K562 (cell line): ENCODE results near the gene PRICKLE4.

ENCODE experiments used
- CEBPB ChIP-seq: fragments of 450-650 bp; IDR thresholded peaks from 2 replicates; pipeline ENCODE4 v1.6.1; 2016; ENCODE audit warnings: missing genetic modification characterization, missing compliant biosample characterization
- CTCF ChIP-seq, 3 experiments: IDR thresholded peaks in 2 of 3; conservative IDR thresholded peaks in 1 of 3; 2 replicates each; pipeline ENCODE4 v1.5.1; 2011 to 2012; ENCODE audit warnings: low read length in 3 of 3, mild to moderate bottlenecking in 3 of 3, control low read depth in 2 of 3, improper control_type of control experiment in 1 of 3, inconsistent platforms in 1 of 3, low read depth in 1 of 3, mixed read lengths in 1 of 3, moderate library complexity in 1 of 3; ENCODE audit not compliant: insufficient read depth in 2 of 3
- EZH2 ChIP-seq: IDR thresholded peaks from 2 replicates; pipeline ENCODE4 v1.6.1; 2012; ENCODE audit warnings: low read depth, mild to moderate bottlenecking, inconsistent platforms, low read length, borderline replicate concordance
- GABPA ChIP-seq: fragments of 200-800 bp; sonication (Bioruptor generic); conservative IDR thresholded peaks from 2 replicates; pipeline ENCODE4 v1.6.1; 2016; ENCODE audit warnings: low read depth, missing genetic modification characterization, missing compliant biosample characterization
- JUND ChIP-seq, 2 experiments: IDR thresholded peaks; 2 replicates in 1 of 2; 3 replicates in 1 of 2; pipeline ENCODE4 v1.6.1; 2011; ENCODE audit warnings: borderline replicate concordance in 2 of 2, low read depth in 2 of 2, low read length in 2 of 2, improper control_type of control experiment in 1 of 2, missing biosample characterization in 1 of 2, missing genetic modification characterization in 1 of 2, missing genetic modification reagents in 1 of 2
- NEUROD1 ChIP-seq: fragments of 150-350 bp; IDR thresholded peaks from 2 replicates; pipeline ENCODE4 v1.6.1; 2014; ENCODE audit warnings: borderline replicate concordance, low read length, low read depth; ENCODE audit not compliant: partially characterized antibody
- NR0B1 ChIP-seq: fragments of 450-650 bp; IDR thresholded peaks from one replicate; pipeline ENCODE4 v1.6.1; 2018; ENCODE audit warnings: mild to moderate bottlenecking, moderate library complexity; ENCODE audit not compliant: partially characterized antibody
- SMARCC2 ChIP-seq: fragments of 450-650 bp; IDR thresholded peaks from 2 replicates; pipeline ENCODE4 v1.6.1; 2017; ENCODE audit warnings: antibody characterized with exemption, moderate library complexity, mild to moderate bottlenecking, low read depth
- STAT5B ChIP-seq: fragments of 250-450 bp; sonication (Bioruptor Pico); IDR thresholded peaks from 2 replicates; pipeline ENCODE4 v1.8.0; 2021; ENCODE audit warnings: mild to moderate bottlenecking, inconsistent platforms
- STAT6 ChIP-seq: sonication (generic); formaldehyde crosslinking; IDR thresholded peaks from 2 replicates; pipeline ENCODE4 v1.8.1; 2023; ENCODE audit warnings: mild to moderate bottlenecking, missing genetic modification reagents
- TCF7L2 ChIP-seq: fragments of 150-350 bp; IDR thresholded peaks from 2 replicates; pipeline ENCODE4 v1.6.1; 2016; ENCODE audit warnings: low read depth, mild to moderate bottlenecking, low read length, moderate library complexity
- U2AF2 ChIP-seq: fragments of 200-400 bp; formaldehyde crosslinking; optimal IDR thresholded peaks from 2 replicates; pipeline ENCODE3; 2017; ENCODE audit warnings: low read depth, mild to moderate bottlenecking, low read length
- ZNF324 ChIP-seq: fragments of 250-450 bp; sonication (Bioruptor Pico); IDR thresholded peaks from 2 replicates; pipeline ENCODE4 v1.4.0; 2020; ENCODE audit warnings: mild to moderate bottlenecking
- ZNF668 ChIP-seq: fragments of 250-450 bp; sonication (Bioruptor Pico); IDR thresholded peaks from 2 replicates; pipeline ENCODE4 v1.8.0; 2022; ENCODE audit warnings: mild to moderate bottlenecking, inconsistent platforms

- TF ChIP-seq CTCF (IDR thresholded peaks at IDR 0.05 in 2 of 3, conservative IDR thresholded peaks at IDR 0.05 in 1 of 3; ENCODE audit: insufficient read depth in 2 of 3, low read depth in 1 of 3, low read length in 3 of 3) (no peak), SMARCC2 (no peak), CEBPB (tag) (no peak), NEUROD1 (no peak), STAT6 (CRISPR knock-in tag) (no peak), GABPA (no peak; the same call in 1 of the 2 replicates), EZH2 (no peak), ZNF668 (no peak), JUND (IDR thresholded peaks at IDR 0.05; ENCODE audit: borderline replicate concordance, low read depth, low read length) (no peak), JUND (tag; IDR thresholded peaks at IDR 0.05; ENCODE audit: borderline replicate concordance, low read depth, low read length) (no peak), U2AF2 (no peak), ZNF324 (CRISPR knock-in tag) (no peak), TCF7L2 (no peak), STAT5B (no peak), NR0B1 (no peak)
Observed at GRCh38 chr6:41734666-41735426, 45.7 kb upstream of the PRICKLE4 start.
